ENCODE results near the gene MPST. TPM values are rescaled to one million over a fixed set of nuclear protein-coding genes. Genes with fewer than 3 reads are reported as not detected.

MPST gene
- total RNA-seq, 8 experiments from 2014 or later = 18.3 to 43.2 (median 22.7) TPM

DNA sequence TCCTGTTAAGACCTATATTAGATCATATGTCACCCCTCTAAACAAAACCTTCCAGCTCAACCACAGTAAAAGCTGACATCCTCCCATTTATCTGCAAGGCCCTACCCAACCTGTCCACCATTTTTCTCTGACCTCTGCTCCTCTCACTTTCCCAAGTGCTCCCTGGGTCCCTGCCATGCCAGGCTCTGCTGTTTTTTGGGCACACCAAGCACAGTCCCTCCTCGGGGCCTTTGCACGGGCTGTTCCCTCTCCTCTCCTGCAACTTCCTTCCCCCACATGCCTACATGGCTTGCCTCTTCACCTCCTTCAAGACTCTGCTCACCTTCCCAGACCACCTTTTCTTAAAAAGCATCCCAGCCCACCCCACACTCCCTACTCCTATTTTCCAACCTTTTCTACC, 10.1 kb upstream of the MPST start:
- 37 to 100% (median 72%) methylated on average over 1 to 2 of the region's 2 CpGs; no CpG with 5 or more reads in 5 of the 10 experiments for WGBS, 10 experiments
- H3K4me1 ChIP-seq (replicated peaks in 1 of 2) = no peaks in the 10 kb centered on the region
- no peak for ATAC-seq (replicated peaks in 6 of 8)
- in situ Hi-C loops (cut with MboI; ENCODE audit: low pct_unique_long_range_greater_than_20kb in 2 of 9, low sequenced_read_pairs in 9 of 9, unreplicated experiment in 9 of 9) = no loop called here
- no peak overlapping the region for H3K4me3 ChIP-seq
- H3K27ac ChIP-seq = no peak overlapping the region

DNA sequence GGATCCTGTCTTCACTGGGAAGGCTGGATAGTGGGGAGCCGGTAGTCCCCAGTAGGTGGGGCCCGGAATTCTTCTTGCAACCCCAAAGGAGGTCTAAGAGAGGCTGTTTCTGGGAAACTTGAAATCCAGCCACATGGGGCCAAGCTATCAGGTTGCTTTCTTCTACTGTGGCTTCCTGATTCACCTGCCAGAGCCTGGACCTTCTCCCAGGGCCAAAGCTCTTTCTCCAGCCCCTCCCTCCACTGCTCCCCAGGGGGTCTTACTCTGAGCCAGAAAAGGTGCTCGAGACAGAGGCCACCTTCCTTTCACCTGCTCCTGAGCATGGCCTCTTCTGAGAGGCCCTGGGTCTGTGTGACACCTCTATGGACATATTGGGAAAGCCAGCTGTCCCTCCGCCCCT, 9.4 kb upstream of the MPST start:
- Histone ChIP-seq H3K4me3 (no peak overlapping the region), H3K4me1 (replicated peaks in 1 of 2) (no peaks in the 10 kb centered on the region), H3K27ac (no peak overlapping the region)
- in situ Hi-C loops (cut with MboI; ENCODE audit: low pct_unique_long_range_greater_than_20kb in 2 of 9, low sequenced_read_pairs in 9 of 9, unreplicated experiment in 9 of 9) = no loop called here
- 60 to 100% (median 82%) methylated on average over 1 to 2 of the region's 4 CpGs; no CpG with 5 or more reads in 4 of the 10 experiments for WGBS, 10 experiments
- no peak for ATAC-seq (replicated peaks in 6 of 8)

DNA sequence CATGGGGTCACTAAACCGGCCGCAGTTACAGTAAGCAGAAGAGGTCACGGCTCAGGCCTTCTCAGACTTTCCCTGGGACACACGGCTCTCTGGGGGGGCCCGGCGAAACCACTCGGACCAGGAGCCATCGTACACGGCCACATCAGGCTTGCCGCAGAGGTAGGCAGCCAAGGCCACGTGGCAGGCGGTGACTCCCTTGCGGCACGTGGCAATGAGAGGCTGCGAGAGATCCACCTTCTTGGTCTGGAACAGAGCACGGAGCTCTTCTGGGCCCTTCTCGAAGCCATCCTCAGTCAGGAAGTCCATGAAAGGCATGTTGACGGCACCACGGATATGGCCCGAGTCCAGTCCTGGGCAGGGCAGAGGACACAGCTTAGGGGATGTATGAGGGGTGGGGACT, 8.6 kb upstream of the MPST start:
- 60 to 100% (median 83%) methylated on average over 1 to 10 of the region's 20 CpGs; no CpG with 5 or more reads in 6 of the 10 experiments for WGBS, 10 experiments
- Histone ChIP-seq H3K4me1 (replicated peaks in 1 of 2) (no peaks in the 10 kb centered on the region), H3K27ac (no peak overlapping the region), H3K4me3 (no peak overlapping the region)
- in situ Hi-C loops (cut with MboI; ENCODE audit: low pct_unique_long_range_greater_than_20kb in 2 of 9, low sequenced_read_pairs in 9 of 9, unreplicated experiment in 9 of 9) = no loop called here
- ATAC-seq (replicated peaks in 6 of 8) = no peak

DNA sequence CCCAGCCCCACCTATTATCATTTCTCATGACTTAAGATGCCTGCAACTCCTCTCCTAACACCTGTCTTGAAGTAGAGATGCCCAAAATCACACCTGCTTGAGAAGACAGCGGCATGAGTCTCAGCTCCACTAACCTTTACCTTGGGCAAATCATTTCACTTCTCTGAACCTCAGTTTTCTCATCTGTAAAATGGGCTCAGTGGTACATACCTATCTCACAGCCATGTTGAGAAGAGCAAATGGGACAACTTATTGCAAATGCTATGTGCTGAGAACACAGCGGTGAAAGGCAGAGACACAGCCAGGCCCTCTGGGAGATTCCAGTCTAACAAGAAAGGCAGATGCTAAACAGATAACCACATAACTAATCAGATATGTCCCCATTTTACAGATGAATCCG, 8.1 kb upstream of the MPST start:
- Histone ChIP-seq H3K27ac (no peak overlapping the region), H3K4me3 (no peak overlapping the region), H3K4me1 (replicated peaks in 1 of 2) (no peaks in the 10 kb centered on the region)
- in situ Hi-C loops (cut with MboI; ENCODE audit: low pct_unique_long_range_greater_than_20kb in 2 of 9, low sequenced_read_pairs in 9 of 9, unreplicated experiment in 9 of 9) = no loop called here
- no peak for ATAC-seq (replicated peaks in 6 of 8)
- whole genome bisulfite sequencing, 10 experiments = 78 to 100% (median 93%) methylated on average over 1 to 2 of the region's 3 CpGs; no CpG with 5 or more reads in 4 of the 10 experiments

DNA sequence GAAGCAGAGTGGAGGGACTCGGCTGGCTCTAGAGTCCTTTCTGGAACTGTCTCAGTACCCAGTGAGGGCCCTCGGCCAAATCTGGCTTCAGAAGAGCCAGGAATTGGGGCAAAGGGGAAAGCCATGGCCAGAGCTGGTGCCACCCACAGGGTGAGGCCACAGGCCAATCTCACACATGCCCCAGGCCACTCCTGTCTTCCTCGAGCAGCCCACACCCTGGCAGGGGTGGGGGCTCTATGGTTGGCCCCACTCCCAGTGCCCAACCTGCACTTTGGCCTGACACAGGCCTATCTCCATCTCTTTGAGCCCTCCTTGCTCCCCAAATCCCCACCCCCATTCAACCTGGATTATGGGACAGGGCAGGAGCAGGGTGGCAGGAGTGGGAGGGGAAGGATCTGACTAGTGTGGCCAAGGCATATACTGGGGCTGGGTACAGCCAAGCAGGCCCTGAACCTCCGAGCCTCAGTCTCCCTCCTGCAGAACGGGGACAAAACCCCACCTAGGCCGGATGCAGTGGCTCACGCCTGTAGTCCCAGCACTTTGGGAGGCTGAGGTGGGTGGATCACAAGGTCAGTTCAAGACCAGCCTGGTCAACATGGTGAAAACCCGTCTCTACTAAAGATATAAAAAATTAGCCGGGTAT, 7.2 kb upstream of the MPST start:
- no peak for ATAC-seq (replicated peaks in 6 of 8)
- Histone ChIP-seq H3K4me1 (replicated peaks in 1 of 2) (no peaks in the 10 kb centered on the region), H3K4me3 (no peak overlapping the region), H3K27ac (no peak overlapping the region)
- in situ Hi-C loops (cut with MboI; ENCODE audit: low pct_unique_long_range_greater_than_20kb in 2 of 9, low sequenced_read_pairs in 9 of 9, unreplicated experiment in 9 of 9) = no loop called here
- 20 to 86% (median 64%) methylated on average over 1 to 4 of the region's 9 CpGs; no CpG with 5 or more reads in 7 of the 10 experiments for WGBS, 10 experiments

DNA sequence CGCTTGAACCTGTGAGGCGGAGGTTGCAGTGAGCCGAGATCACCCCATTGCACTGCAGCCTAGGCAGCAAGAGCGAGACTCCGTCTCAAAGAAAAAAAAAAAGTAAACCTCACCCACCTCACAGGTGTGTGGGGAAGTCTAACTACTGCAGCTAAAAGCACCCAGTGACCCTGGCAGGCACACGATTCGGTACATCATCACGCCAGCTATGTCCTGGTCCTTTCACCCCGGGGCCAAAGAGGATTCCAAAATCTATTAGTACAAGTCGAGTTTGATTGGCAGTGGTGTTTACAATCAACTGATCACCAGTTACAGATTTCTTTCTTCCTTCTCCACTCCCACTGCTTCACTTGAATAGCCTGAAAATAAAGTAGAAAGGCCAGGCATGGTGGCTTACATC, 6.6 kb upstream of the MPST start:
- in situ Hi-C loops (cut with MboI; ENCODE audit: low pct_unique_long_range_greater_than_20kb in 2 of 9, low sequenced_read_pairs in 9 of 9, unreplicated experiment in 9 of 9) = no loop called here
- Histone ChIP-seq H3K27ac (no peak overlapping the region), H3K4me1 (replicated peaks in 1 of 2) (peaks cover under 1 to 1% of the 10 kb centered on the region in 2 donors), H3K4me3 (no peak overlapping the region)
- ATAC-seq (replicated peaks in 6 of 8) = no peak
- 20 to 100% (median 83%) methylated on average over 1 to 8 of the region's 10 CpGs; no CpG with 5 or more reads in 4 of the 10 experiments for WGBS, 10 experiments

DNA sequence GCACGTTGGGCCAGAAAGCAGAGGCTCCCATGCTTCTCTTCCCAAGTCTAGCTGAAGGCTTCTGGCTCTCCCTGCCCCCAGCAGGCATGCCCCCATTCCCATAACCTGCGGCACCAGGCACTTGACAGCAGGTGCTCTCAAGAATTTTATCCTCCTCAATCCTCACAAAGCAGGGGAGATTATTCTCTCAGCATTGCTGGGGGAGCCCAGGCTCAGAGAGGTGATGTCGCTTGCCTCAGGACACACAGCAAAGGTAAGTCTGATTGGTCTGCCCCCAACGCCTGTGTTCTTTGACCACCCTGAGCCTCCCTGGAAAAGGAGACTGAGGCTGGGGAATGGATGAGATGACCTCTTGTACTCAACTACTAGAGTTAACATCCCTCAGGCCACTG, 5.1 kb upstream of the MPST start:
- no peak overlapping the region for H3K4me3 ChIP-seq
- H3K4me1 ChIP-seq (replicated peaks in 1 of 2) = peaks cover 6% of the 10 kb centered on the region in 2 donors
- H3K27ac ChIP-seq = no peak overlapping the region
- in situ Hi-C loops (cut with MboI; ENCODE audit: low pct_unique_long_range_greater_than_20kb in 2 of 9, low sequenced_read_pairs in 9 of 9, unreplicated experiment in 9 of 9) = no loop called here
- WGBS, 10 experiments = 43 to 100% (median 78%) methylated on average over 1 to 3 of the region's 4 CpGs; no CpG with 5 or more reads in 4 of the 10 experiments
- no peak for ATAC-seq (replicated peaks in 6 of 8)

DNA sequence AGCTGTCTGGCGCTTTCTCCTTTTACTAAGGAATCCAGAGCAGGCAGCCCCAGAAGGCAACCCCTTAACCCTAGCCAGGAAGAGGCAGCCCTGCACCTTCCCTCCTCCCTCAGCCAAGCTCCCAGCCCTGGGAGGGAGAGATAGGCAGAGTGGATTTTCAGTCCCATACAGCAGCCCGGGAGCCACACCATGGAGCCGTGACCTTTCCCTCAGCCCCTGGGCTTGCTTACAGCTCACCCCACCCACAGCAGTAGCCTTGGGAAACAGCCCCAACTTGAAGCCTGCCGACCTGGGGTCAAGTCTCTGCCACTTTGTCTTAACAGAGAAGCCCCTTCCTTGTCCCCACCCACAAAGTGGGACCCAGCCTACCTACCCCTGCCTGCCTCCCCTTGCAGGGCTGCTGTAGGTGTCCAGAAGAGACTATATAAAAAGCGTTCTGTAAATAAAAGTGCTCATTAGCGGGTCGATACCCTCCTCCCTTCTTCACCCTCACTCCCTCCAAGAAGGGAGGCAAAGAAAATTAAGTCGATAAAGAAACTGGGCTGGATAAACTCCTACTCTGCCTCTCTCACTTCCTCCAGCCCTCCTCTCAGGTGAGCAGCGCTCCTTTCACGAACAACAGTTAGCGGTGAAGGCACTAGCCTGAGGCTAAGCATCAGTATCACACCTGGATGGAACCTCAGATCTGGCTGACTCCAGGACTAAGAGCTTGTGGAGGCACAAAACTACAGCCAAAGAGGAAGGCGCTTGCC, 4.5 kb upstream of the MPST start:
- in situ Hi-C loops (cut with MboI; ENCODE audit: low pct_unique_long_range_greater_than_20kb in 2 of 9, low sequenced_read_pairs in 9 of 9, unreplicated experiment in 9 of 9) = no loop called here
- peak in 1 of 8 experiments; percentile 5 for ATAC-seq (replicated peaks in 6 of 8)
- Histone ChIP-seq H3K4me1 (replicated peaks in 1 of 2) (peaks cover 6% of the 10 kb centered on the region in 2 donors), H3K4me3 (no peak overlapping the region), H3K27ac (no peak overlapping the region)
- WGBS, 10 experiments = 0 to 100% (median 80%) methylated on average over 1 to 7 of the region's 12 CpGs; no CpG with 5 or more reads in 3 of the 10 experiments

DNA sequence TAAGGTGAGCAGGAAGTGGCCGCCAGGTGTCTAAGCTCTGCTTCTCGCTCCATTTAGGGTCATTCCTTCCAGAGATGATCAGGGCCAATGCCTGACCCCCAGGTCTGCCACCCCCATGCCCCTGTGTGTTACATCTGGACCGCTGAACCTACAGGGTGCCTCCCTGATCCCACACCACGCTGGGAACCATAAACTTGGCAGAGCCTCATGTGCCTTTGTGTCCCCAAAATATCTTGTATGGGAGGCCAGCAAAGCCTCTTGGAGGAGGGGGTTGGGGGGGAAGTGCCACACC, 4.0 kb upstream of the MPST start:
- no peak overlapping the region for H3K4me3 ChIP-seq
- 71 to 100% (median 100%) methylated on average over 1 to 2 of the region's 4 CpGs; no CpG with 5 or more reads in 4 of the 10 experiments for WGBS, 10 experiments
- no peak overlapping the region for H3K27ac ChIP-seq
- peaks cover 6 to 9% of the 10 kb centered on the region in 2 donors for H3K4me1 ChIP-seq (replicated peaks in 1 of 2)
- ATAC-seq (replicated peaks in 6 of 8) = no peak
- in situ Hi-C loops (cut with MboI; ENCODE audit: low pct_unique_long_range_greater_than_20kb in 2 of 9, low sequenced_read_pairs in 9 of 9, unreplicated experiment in 9 of 9) = no loop called here

DNA sequence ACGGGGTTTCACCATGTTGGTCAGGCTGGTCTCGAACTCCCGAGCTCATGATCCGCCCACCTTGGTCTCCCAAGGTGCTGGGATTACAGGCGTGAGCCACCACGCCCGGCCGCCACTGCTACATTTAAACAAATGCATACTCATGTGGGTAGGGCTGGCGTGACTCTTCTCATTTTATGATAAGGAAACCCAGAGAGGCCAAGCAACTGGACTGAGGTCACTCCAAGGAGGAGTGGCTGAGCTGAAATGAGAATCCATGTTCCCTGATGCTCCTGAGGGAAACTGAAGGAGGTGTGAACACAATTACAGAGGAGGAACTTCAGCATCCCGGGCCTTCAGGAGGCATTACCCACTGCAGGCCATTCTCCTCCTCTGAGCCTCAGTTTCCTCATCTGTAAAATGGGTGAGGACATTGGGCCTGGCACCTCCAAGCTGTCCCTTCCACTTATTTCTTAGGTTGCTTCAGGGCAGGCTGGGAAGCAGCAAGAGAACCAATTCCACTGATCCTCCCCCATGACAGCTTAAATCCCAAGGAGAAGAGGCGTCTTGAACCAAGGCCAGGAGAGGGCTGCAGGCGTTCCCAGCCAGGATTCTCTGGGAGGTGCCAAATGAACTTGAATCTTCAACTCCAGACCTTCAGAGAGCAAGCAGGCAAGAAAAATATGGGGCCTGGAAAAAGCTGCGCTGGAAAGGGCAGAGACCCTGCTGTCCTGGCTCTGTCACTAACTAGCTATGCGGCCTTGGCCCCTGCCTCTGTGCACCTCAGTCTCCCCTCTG, 3.2 kb upstream of the MPST start:
- WGBS, 10 experiments = 60 to 100% (median 91%) methylated on average over 1 to 6 of the region's 14 CpGs; no CpG with 5 or more reads in 4 of the 10 experiments
- H3K4me1 ChIP-seq (replicated peaks in 1 of 2) = peaks cover 6 to 9% of the 10 kb centered on the region in 2 donors
- in situ Hi-C loops (cut with MboI; ENCODE audit: low pct_unique_long_range_greater_than_20kb in 2 of 9, low sequenced_read_pairs in 9 of 9, unreplicated experiment in 9 of 9) = no loop called here
- H3K4me3 ChIP-seq = no peak overlapping the region
- no peak overlapping the region for H3K27ac ChIP-seq
- ATAC-seq (replicated peaks in 6 of 8) = no peak

DNA sequence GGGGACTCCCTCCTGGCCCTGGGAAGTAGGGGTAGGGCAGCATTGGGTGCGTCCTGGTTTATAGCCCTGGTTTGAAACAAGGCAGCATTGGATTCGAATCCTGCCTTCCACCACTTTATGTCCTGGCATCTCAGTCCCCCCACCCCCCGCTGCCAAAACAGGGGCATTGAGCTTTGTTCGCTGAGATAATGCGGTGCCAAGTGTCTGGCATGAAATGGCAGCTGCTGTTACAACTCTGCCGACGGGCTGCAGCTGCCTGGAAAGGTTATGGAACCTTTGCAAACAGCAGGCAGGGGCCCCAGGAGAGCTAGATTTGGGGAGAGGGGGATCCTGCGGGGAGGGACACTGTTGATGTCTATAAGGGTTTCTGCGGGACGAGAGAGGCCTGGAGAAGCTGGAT, 2.2 kb upstream of the MPST start:
- whole genome bisulfite sequencing, 10 experiments = 87 to 100% (median 91%) methylated on average over 1 to 4 of the region's 10 CpGs; no CpG with 5 or more reads in 4 of the 10 experiments
- no peak overlapping the region for H3K27ac ChIP-seq
- ATAC-seq (replicated peaks in 6 of 8) = no peak
- H3K4me3 ChIP-seq = no peak overlapping the region
- in situ Hi-C loops (cut with MboI; ENCODE audit: low pct_unique_long_range_greater_than_20kb in 2 of 9, low sequenced_read_pairs in 9 of 9, unreplicated experiment in 9 of 9) = no loop called here
- H3K4me1 ChIP-seq (replicated peaks in 1 of 2) = peaks cover 6 to 9% of the 10 kb centered on the region in 2 donors

DNA sequence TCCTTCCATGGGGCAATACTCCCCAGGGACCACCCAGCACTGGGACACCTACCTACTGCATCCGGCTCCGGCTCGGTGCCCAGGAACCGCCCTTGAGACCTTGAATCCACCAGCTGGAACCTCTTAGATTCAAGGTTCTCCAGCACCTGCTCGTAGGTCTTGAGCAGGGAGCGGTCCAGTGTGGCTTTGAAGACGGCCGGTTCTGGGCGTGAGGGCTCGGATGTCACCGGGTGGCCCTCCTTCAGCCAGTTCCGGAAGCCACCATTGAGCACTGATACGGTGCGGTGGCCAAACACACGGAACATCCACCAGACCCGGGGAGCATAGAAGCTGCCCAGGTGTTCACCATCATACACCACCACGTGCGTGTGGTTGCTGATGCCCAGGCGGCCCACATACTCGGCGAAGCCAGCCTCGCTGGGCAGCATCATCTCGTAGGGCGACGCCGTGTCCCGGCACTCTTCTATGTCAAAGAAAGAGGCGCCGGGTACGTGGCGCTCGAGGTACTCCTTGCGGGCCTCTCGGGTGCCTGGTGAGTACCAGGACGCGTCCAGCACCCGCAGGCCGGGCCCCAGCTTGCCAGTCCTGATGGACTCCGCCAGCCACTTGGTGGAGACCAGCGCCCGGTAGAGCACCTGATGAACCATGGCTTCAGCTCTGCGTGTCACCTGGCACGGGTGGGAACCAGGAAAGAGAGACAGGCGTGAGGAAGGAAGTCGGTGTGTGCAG, 1.3 kb upstream of the MPST start:
- 30 to 94% (median 86%) methylated on average over 2 to 11 of the region's 45 CpGs; no CpG with 5 or more reads in 6 of the 10 experiments for WGBS, 10 experiments
- ATAC-seq (replicated peaks in 6 of 8) = no peak
- in situ Hi-C loops (cut with MboI; ENCODE audit: low pct_unique_long_range_greater_than_20kb in 2 of 9, low sequenced_read_pairs in 9 of 9, unreplicated experiment in 9 of 9) = no loop called here
- Histone ChIP-seq H3K4me1 (replicated peaks in 1 of 2) (peaks cover 6 to 9% of the 10 kb centered on the region in 2 donors), H3K27ac (no peak overlapping the region), H3K4me3 (peak overlapping the region; percentile 76 to 99 (median 93))
